ENCODE data around the gene FXYD1. TPM values are rescaled to one million over a fixed set of nuclear protein-coding genes. Genes with fewer than 3 reads are reported as not detected.

Gene FXYD1
- total RNA-seq, 1 experiment from 2014 or later, result not detected

- DNase-seq (ENCODE audit: low spot score), result no peak
These were observed 22.2 kb downstream of the FXYD1 start for GRCh38 chr19:35160629-35161433.

- DNase-seq (ENCODE audit: low spot score), result no peak
These were observed 22.8 kb downstream of the FXYD1 start for GRCh38 chr19:35161434-35161743.

- DNase-seq (ENCODE audit: low spot score), result no peak
These were observed 24.1 kb downstream of the FXYD1 start for GRCh38 chr19:35162471-35163326.

- no peak for DNase-seq (ENCODE audit: low spot score)
These were observed 25.8 kb downstream of the FXYD1 start for GRCh38 chr19:35164418-35164817.

- no peak for DNase-seq (ENCODE audit: low spot score)
These were observed 26.8 kb downstream of the FXYD1 start for GRCh38 chr19:35165200-35166058.

- no peak for DNase-seq (ENCODE audit: low spot score)
These were observed 27.8 kb downstream of the FXYD1 start for GRCh38 chr19:35166100-35167063.

- DNase-seq (ENCODE audit: low spot score), result no peak
These were observed 28.9 kb downstream of the FXYD1 start for GRCh38 chr19:35167251-35168119.

- no peak for DNase-seq (ENCODE audit: low spot score)
These were observed 29.6 kb downstream of the FXYD1 start for GRCh38 chr19:35168196-35168595.

GRCh38 chr19:35169221-35169995 lies 30.8 kb downstream of the FXYD1 start:
- DNase-seq (ENCODE audit: low spot score), result no peak

GRCh38 chr19:35170359-35171061 lies 31.9 kb downstream of the FXYD1 start:
- no peak for DNase-seq (ENCODE audit: low spot score)

GRCh38 chr19:35171730-35172129 lies 33.1 kb downstream of the FXYD1 start:
- no peak for DNase-seq (ENCODE audit: low spot score)

- DNase-seq (ENCODE audit: low spot score), result no peak
These were observed 35.6 kb downstream of the FXYD1 start for GRCh38 chr19:35174226-35174625.

- no peak for DNase-seq (ENCODE audit: low spot score)
These were observed 37.6 kb downstream of the FXYD1 start for GRCh38 chr19:35176181-35176570.

- no peak for DNase-seq (ENCODE audit: low spot score)
These were observed 39.0 kb downstream of the FXYD1 start for GRCh38 chr19:35177377-35178274.

GRCh38 chr19:35178701-35179100 lies 40.1 kb downstream of the FXYD1 start:
- DNase-seq (ENCODE audit: low spot score), result no peak

- DNase-seq (ENCODE audit: low spot score), result no peak
These were observed 41.2 kb downstream of the FXYD1 start for GRCh38 chr19:35179830-35180229.

- no peak for DNase-seq (ENCODE audit: low spot score)
These were observed 42.8 kb downstream of the FXYD1 start for GRCh38 chr19:35181387-35181786.

All from HT-29 (cell line).